Measurements from ENCODE around the gene ATXN10. TPM values are rescaled to one million over a fixed set of nuclear protein-coding genes. Genes with fewer than 3 reads are reported as not detected.
"Not testable (repeated sequence)": the region's sequence is repeated elsewhere in the genome, so short reads cannot be mapped to it uniquely, and the experiment has no call there.

Gene ATXN10
- polyA plus RNA-seq, 3 donors from 2014 or later = 97.7 to 113 (median 112) TPM

- H3K4me1 Mint-ChIP-seq = peaks cover 8% of the 10 kb centered on the region in 2 donors
- peaks cover 0 to 22% (median 9%) of the 10 kb centered on the region in 3 donors for H3K27me3 Mint-ChIP-seq (ENCODE audit: low read depth in 3 of 3)
- no peak overlapping the region for H3K4me3 Mint-ChIP-seq
Observed at GRCh38 chr22:45648301-45649117, 23.1 kb upstream of the ATXN10 start.

GRCh38 chr22:45649809-45650208 is 21.8 kb upstream of the ATXN10 start:
- H3K9me3 Mint-ChIP-seq = peaks cover 0 to 1% (median 0%) of the 10 kb centered on the region in 6 donors
- H3K4me1 Mint-ChIP-seq = peaks cover 8% of the 10 kb centered on the region in 2 donors
- no peak overlapping the region for H3K4me3 Mint-ChIP-seq
- peaks cover 1 to 18% (median 9%) of the 10 kb centered on the region in 3 donors for H3K27me3 Mint-ChIP-seq (ENCODE audit: low read depth in 3 of 3)
- DNase-seq = no peak
- H3K27ac Mint-ChIP-seq = no peak overlapping the region
- H3K36me3 Mint-ChIP-seq = no peaks in the 10 kb centered on the region

More at GRCh38 chr22:45648301-45649117, 23.1 kb upstream of the ATXN10 start:
- Mint-ChIP-seq H3K9me3 (peaks cover 0 to 1% (median 0%) of the 10 kb centered on the region in 6 donors), H3K36me3 (no peaks in the 10 kb centered on the region), H3K27ac (peak overlapping the region in 1 of 6 donors; percentile 53)
- DNase-seq = no peak

- Mint-ChIP-seq H3K4me1 (peaks cover 4 to 6% of the 10 kb centered on the region in 2 donors), H3K36me3 (no peaks in the 10 kb centered on the region), H3K27ac (no peak overlapping the region), H3K4me3 (no peak overlapping the region), H3K9me3 (peaks cover 0 to 1% (median 0%) of the 10 kb centered on the region in 6 donors), H3K27me3 (ENCODE audit: low read depth in 3 of 3) (peaks cover 1 to 11% (median 9%) of the 10 kb centered on the region in 3 donors)
- no peak for DNase-seq
Observed at GRCh38 chr22:45650721-45651120, 20.9 kb upstream of the ATXN10 start.

DNA sequence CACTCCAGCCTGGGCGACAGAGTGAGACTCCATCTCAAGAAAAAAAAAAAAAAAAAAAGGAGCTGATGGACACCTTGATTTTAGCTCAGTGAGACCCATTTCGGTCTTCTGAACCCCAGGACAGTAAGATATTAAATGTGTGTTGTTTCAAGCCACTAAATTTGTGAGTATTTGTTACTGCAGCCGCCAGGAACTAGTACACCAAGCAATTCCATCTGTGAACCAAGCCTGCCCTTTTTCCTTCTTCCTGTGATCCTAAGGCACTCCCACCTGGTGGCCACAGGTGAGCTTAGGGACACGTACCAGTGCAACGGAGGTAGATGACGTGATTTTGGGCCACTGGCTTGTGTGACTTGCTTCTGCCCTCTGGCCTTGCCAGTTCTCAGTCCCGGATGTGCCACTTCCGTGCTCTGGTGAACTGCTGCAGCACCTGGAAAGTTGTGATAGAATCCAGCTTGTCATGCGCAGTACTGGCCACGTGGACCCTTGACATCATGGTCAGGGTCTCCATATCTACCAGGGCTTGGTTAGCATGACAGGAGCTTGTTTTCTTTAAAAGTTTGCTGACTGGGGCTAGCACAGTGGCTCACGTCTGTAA is 19.6 kb upstream of the ATXN10 start:
- no peaks in the 10 kb centered on the region for H3K9me3 Mint-ChIP-seq
- H3K4me1 Mint-ChIP-seq = no peaks in the 10 kb centered on the region
- H3K36me3 Mint-ChIP-seq = no peaks in the 10 kb centered on the region
- H3K27ac Mint-ChIP-seq = no peak overlapping the region
- H3K4me3 Mint-ChIP-seq = no peak overlapping the region
- peaks cover 1 to 9% (median 4%) of the 10 kb centered on the region in 3 donors for H3K27me3 Mint-ChIP-seq (ENCODE audit: low read depth in 3 of 3)
- DNase-seq = no peak

GRCh38 chr22:45656577-45656976 is 15.1 kb upstream of the ATXN10 start:
- Mint-ChIP-seq H3K9me3 (no peaks in the 10 kb centered on the region), H3K36me3 (no peaks in the 10 kb centered on the region), H3K4me3 (no peak overlapping the region)

DNA sequence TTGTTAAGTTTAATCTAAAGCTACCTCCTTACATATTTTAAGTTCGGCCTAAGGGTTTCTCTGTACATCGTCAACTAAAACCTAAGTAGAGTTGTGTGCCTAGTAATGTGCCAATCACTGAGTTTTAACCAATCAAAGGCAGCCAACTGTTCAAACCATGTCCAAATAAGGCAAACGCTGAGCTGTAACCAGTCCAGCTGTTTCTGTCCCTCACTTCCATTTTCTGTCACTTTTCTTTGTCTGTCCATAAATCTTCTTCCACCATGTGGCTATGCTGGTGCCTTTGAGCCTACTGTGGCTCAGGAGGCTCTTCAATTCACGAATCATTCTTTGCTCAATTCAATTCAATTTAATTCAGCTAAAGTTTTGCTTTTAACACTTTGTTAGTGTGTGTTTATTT is 13.9 kb upstream of the ATXN10 start:
- no peaks in the 10 kb centered on the region for H3K36me3 Mint-ChIP-seq

More at GRCh38 chr22:45656577-45656976, 15.1 kb upstream of the ATXN10 start:
- DNase-seq = no peak
- Mint-ChIP-seq H3K4me1 (no peaks in the 10 kb centered on the region), H3K27me3 (ENCODE audit: low read depth in 3 of 3) (peaks cover 0 to 4% (median 1%) of the 10 kb centered on the region in 3 donors), H3K27ac (no peak overlapping the region)

DNA sequence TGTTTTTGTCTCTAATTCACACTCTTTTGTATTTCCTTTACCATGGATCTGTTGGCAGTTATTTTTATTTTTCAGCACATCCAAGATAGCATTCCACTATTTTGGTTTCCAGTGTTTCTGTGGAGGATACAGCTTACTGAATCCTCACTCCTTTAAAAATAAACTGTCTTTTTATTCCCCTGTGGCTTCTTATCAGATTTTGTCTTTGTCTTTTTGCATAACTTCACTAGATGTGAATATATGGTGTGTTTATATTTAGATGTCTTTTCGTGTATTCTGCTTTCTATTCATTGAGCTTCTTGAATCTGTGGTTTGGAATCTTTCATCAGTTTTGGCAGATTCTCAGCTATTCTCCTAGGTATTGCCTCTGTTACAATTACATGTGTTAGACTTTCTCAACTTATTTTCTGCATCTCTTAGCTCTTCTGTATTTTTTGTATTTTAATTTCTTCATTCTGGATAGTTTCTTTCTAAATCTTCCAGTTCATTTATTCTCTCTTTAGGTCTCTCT is 7.4 kb upstream of the ATXN10 start:
- Mint-ChIP-seq H3K27me3 (ENCODE audit: low read depth in 3 of 3) (peaks cover 2 to 13% (median 4%) of the 10 kb centered on the region in 3 donors), H3K36me3 (peaks cover 0 to 3% (median 0%) of the 10 kb centered on the region in 3 donors), H3K4me1 (no peaks in the 10 kb centered on the region), H3K4me3 (no peak overlapping the region), H3K9me3 (no peaks in the 10 kb centered on the region), H3K27ac (no peak overlapping the region)
- DNase-seq = no peak

More for the DNA sequence above, 13.9 kb upstream of the ATXN10 start:
- peaks cover 1 to 4% (median 2%) of the 10 kb centered on the region in 3 donors for H3K27me3 Mint-ChIP-seq (ENCODE audit: low read depth in 3 of 3)
- DNase-seq = no peak
- H3K4me1 Mint-ChIP-seq = no peaks in the 10 kb centered on the region
- H3K4me3 Mint-ChIP-seq = no peak overlapping the region
- no peak overlapping the region for H3K27ac Mint-ChIP-seq
- H3K9me3 Mint-ChIP-seq = no peaks in the 10 kb centered on the region

DNA sequence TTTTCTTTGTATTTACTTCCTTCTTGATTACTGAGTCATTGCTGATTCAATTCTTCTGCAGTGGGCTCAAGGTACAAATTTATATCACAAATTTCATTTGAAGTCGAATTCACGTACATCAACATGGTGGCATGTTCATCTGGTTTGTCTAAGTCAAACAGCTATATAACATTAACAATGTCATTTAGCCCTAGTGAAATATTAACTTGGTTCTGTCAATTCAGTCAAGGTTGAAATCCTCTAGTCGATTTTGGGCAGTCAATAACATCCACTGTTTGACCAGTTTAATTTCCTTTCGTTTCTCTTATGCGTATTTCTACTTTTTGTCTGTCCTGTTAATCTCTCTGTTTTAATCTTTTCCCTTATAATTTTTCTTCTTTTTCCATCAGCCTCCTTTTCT is 4.1 kb upstream of the ATXN10 start:
- Mint-ChIP-seq H3K9me3 (no peaks in the 10 kb centered on the region), H3K36me3 (peaks cover 0 to 3% (median 0%) of the 10 kb centered on the region in 3 donors), H3K4me3 (no peak overlapping the region), H3K27me3 (ENCODE audit: low read depth in 3 of 3) (peaks cover 2 to 12% (median 3%) of the 10 kb centered on the region in 3 donors), H3K27ac (no peak overlapping the region), H3K4me1 (peaks cover 6 to 8% of the 10 kb centered on the region in 2 donors)
- DNase-seq = no peak

- Mint-ChIP-seq H3K4me3 (peak overlapping the region in 2 of 5 donors; percentile 84 to 88), H3K27ac (peak overlapping the region in 1 of 6 donors; percentile 38), H3K4me1 (peaks cover 29 to 31% of the 10 kb centered on the region in 2 donors)
- not testable (repeated sequence) for H3K9me3 Mint-ChIP-seq; DNase-seq; H3K27me3 Mint-ChIP-seq (ENCODE audit: low read depth in 3 of 3); H3K36me3 Mint-ChIP-seq
Observed at GRCh38 chr22:45670363-45670762, 1.3 kb upstream of the ATXN10 start.

GRCh38 chr22:45670981-45671782 is 452 bp upstream of the ATXN10 start:
- H3K4me1 Mint-ChIP-seq = peaks cover 29 to 33% of the 10 kb centered on the region in 2 donors
- H3K27me3 Mint-ChIP-seq (ENCODE audit: low read depth in 3 of 3) = peaks cover 1 to 2% (median 2%) of the 10 kb centered on the region in 3 donors
- peaks cover 0 to 3% (median 0%) of the 10 kb centered on the region in 3 donors for H3K36me3 Mint-ChIP-seq
- H3K27ac Mint-ChIP-seq = peak overlapping the region in 5 of 6 donors; percentile 20 to 80 (median 59)
- H3K9me3 Mint-ChIP-seq = no peaks in the 10 kb centered on the region
- H3K4me3 Mint-ChIP-seq = peak overlapping the region; percentile 84 to 89 (median 86)
- no peak for DNase-seq

DNA sequence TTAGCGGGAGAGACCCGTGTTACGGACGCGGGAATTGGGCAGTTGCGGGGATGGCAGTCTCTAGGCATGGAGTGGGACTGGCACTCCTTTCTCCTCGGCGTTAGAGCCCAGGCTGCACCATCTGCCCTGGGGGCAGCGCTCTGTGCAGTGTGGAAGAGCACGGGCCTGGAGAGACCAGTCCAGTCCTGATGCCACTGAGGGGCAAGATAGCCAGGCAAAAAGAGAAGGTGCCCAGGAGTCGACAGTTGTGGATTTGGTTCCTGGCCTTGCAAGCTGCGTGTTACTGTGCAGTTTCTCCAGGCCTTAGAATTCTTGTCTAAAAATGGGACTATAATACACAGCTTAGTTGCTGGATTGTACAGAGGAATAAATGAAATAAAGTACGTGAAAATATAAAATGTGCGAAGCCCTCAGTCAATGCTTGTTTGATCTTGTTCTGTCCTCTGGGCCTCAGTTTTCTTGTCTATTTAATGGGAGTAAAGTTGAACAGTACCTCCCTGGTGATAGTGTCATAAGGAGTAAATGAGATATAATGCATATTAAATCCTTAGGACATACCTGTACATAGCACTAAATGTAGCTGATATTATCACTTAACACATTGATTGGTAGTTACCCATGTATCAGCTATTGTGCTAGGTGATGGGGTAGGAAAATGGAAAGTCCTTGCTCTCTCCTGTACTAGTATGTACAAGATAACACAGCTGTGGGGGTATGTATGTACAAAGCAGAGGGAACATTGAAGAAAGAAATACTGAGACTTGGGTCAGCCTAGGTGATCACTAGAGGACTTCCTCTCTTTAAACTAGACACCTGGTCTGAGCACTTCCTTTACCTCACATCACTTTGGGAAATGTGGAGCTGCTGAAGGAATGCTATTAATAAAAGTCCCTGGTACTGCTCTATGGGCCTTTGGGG is 1.2 kb downstream of the ATXN10 start:
- no peaks in the 10 kb centered on the region for H3K36me3 Mint-ChIP-seq
- no peak for DNase-seq
- H3K9me3 Mint-ChIP-seq = no peaks in the 10 kb centered on the region
- peaks cover 29 to 33% of the 10 kb centered on the region in 2 donors for H3K4me1 Mint-ChIP-seq
- H3K27ac Mint-ChIP-seq = peak overlapping the region; percentile 20 to 90 (median 78)
- H3K4me3 Mint-ChIP-seq = peak overlapping the region; percentile 82 to 89 (median 87)
- H3K27me3 Mint-ChIP-seq (ENCODE audit: low read depth in 3 of 3) = peaks cover 0 to 2% (median 1%) of the 10 kb centered on the region in 3 donors

- no peaks in the 10 kb centered on the region for H3K9me3 Mint-ChIP-seq
- H3K36me3 Mint-ChIP-seq = no peaks in the 10 kb centered on the region
- peak overlapping the region in 4 of 6 donors; percentile 20 to 89 (median 67) for H3K27ac Mint-ChIP-seq
- H3K4me1 Mint-ChIP-seq = peaks cover 29 to 33% of the 10 kb centered on the region in 2 donors
- peak overlapping the region; percentile 82 to 89 (median 87) for H3K4me3 Mint-ChIP-seq
- peaks cover 0 to 2% (median 1%) of the 10 kb centered on the region in 3 donors for H3K27me3 Mint-ChIP-seq (ENCODE audit: low read depth in 3 of 3)
- DNase-seq = no peak
Observed at GRCh38 chr22:45673482-45674175, 2.0 kb downstream of the ATXN10 start.

Measured in immature natural killer cell (primary cell).